ENCODE results near the gene CARM1. TPM values are rescaled to one million over a fixed set of nuclear protein-coding genes. Genes with fewer than 3 reads are reported as not detected.

Gene CARM1
- total and polyA plus RNA-seq, 8 donors, result 13.0 to 24.7 (median 16.6) TPM

GRCh38 chr19:10915130-10916091 is 44.1 kb downstream of the CARM1 start:
- no peak for ATAC-seq
- intact Hi-C loops (cut with DNase I), result no loop called here
- Histone ChIP-seq H3K9me3 (no peaks in the 10 kb centered on the region), H3K4me3 (no peak overlapping the region), H3K27me3 (no peaks in the 10 kb centered on the region), H3K27ac (no peak overlapping the region), H3K36me3 (peaks cover 0 to 24% (median 0%) of the 10 kb centered on the region in 3 donors), H3K4me1 (peaks cover 0 to 5% (median 0%) of the 10 kb centered on the region in 3 donors)
- WGBS, 2 donors, result 89 to 90% methylated on average over 19 of the region's 19 CpGs
- FAIRE-seq, result no peak
- no peak for TF ChIP-seq CTCF (IDR thresholded peaks at IDR 0.05)
- DNase-seq, result peak in 1 of 6 donors; percentile 63

- no peak overlapping the region for H3K27ac ChIP-seq
- FAIRE-seq (no peak), ATAC-seq (no peak), DNase-seq (no peak)
- H3K27me3 ChIP-seq, result no peaks in the 10 kb centered on the region
- WGBS, 2 donors, result 91 to 95% methylated on average over 6 of the region's 6 CpGs
- no peaks in the 10 kb centered on the region for H3K9me3 ChIP-seq
- H3K4me1 ChIP-seq, result peaks cover 0 to 5% (median 0%) of the 10 kb centered on the region in 3 donors
- intact Hi-C loops (cut with DNase I), result no loop called here
- no peak for TF ChIP-seq CTCF (IDR thresholded peaks at IDR 0.05)
- peaks cover 0 to 23% (median 2%) of the 10 kb centered on the region in 3 donors for H3K36me3 ChIP-seq
- H3K4me3 ChIP-seq, result no peak overlapping the region
These were observed 45.2 kb downstream of the CARM1 start for GRCh38 chr19:10916602-10917001.

- Histone ChIP-seq H3K36me3 (peaks cover 0 to 32% (median 2%) of the 10 kb centered on the region in 3 donors), H3K9me3 (no peaks in the 10 kb centered on the region), H3K4me1 (peaks cover 0 to 5% (median 0%) of the 10 kb centered on the region in 3 donors), H3K27ac (no peak overlapping the region), H3K27me3 (no peaks in the 10 kb centered on the region), H3K4me3 (no peak overlapping the region)
- TF ChIP-seq CTCF (IDR thresholded peaks at IDR 0.05), result no peak
- DNase-seq (no peak), FAIRE-seq (no peak), ATAC-seq (no peak)
- intact Hi-C loops (cut with DNase I), result no loop called here
- WGBS, 2 donors, result 93 to 95% methylated on average over 11 of the region's 11 CpGs
These were observed 47.0 kb downstream of the CARM1 start for GRCh38 chr19:10918359-10918758.

- WGBS, 2 donors, result 44 to 49% methylated on average over 25 to 26 of the region's 26 CpGs
- ATAC-seq, result peak; percentile 8 to 76 (median 70)
- FAIRE-seq, result no peak
- Histone ChIP-seq H3K27me3 (no peaks in the 10 kb centered on the region), H3K9me3 (no peaks in the 10 kb centered on the region), H3K36me3 (peaks cover 0 to 35% (median 2%) of the 10 kb centered on the region in 3 donors), H3K27ac (no peak overlapping the region), H3K4me1 (peaks cover 0 to 5% (median 0%) of the 10 kb centered on the region in 3 donors), H3K4me3 (no peak overlapping the region)
- no peak for TF ChIP-seq CTCF (IDR thresholded peaks at IDR 0.05)
- intact Hi-C loops (cut with DNase I), result no loop called here
- DNase-seq, result peak in 3 of 6 donors; percentile 66 to 87 (median 86)
These were observed 48.3 kb downstream of the CARM1 start for GRCh38 chr19:10919352-10920287.
